GM23338 (cell line): Measurements from ENCODE around the gene MRPS27. TPM values are rescaled to one million over a fixed set of nuclear protein-coding genes. Genes with fewer than 3 reads are reported as not detected.

Source experiments
- ATAC-seq: fragments of 200-7000 bp; cut with Tn5 transposase; 3 replicates; pipeline ENCODE4 v1.9.1; 2020
- DNase-seq: peaks from one replicate; pipeline ENCODE4 v3.0.0-alpha.2; 2015; ENCODE audit warnings: low spot score
- H2AFZ ChIP-seq: fragments of 200-600 bp; sonication (generic); 2 replicates; pipeline ENCODE4 v1.8.0; 2016; ENCODE audit warnings: antibody characterized with exemption, mild to moderate bottlenecking, moderate library complexity
- H3F3A ChIP-seq: fragments of 200-600 bp; sonication (generic); replicated peaks from 2 replicates; pipeline ENCODE4 v1.8.0; 2017; ENCODE audit warnings: antibody characterized with exemption, mixed run types, low read depth
- H3K27ac ChIP-seq: fragments of 200-600 bp; sonication (generic); 2 replicates; pipeline ENCODE4 v1.6.1; 2016; ENCODE audit warnings: low read depth
- H3K27me3 ChIP-seq: fragments of 200-600 bp; sonication (generic); 2 replicates; pipeline ENCODE4 v1.8.0; 2016; ENCODE audit warnings: mild to moderate bottlenecking, mixed run types, moderate library complexity; ENCODE audit not compliant: insufficient read depth
- H3K36me3 ChIP-seq: fragments of 200-600 bp; sonication (generic); 2 replicates; pipeline ENCODE4 v1.8.0; 2016; ENCODE audit warnings: mild to moderate bottlenecking; ENCODE audit not compliant: insufficient read depth
- H3K4me1 ChIP-seq: fragments of 200-600 bp; sonication (generic); 2 replicates; pipeline ENCODE4 v1.8.0; 2016; ENCODE audit warnings: mild to moderate bottlenecking, moderate library complexity; ENCODE audit not compliant: insufficient read depth
- H3K4me2 ChIP-seq: fragments of 200-600 bp; sonication (generic); 2 replicates; pipeline ENCODE4 v1.7.1; 2017; ENCODE audit warnings: mixed run types
- H3K4me3 ChIP-seq: fragments of 200-600 bp; sonication (generic); 2 replicates; pipeline ENCODE4 v1.6.1; 2016; ENCODE audit warnings: mixed run types
- H3K79me2 ChIP-seq: fragments of 200-600 bp; sonication (generic); replicated peaks from 2 replicates; pipeline ENCODE4 v1.8.0; 2017; ENCODE audit warnings: mild to moderate bottlenecking; ENCODE audit not compliant: insufficient read depth
- H3K9me2 ChIP-seq: fragments of 200-600 bp; sonication (generic); 2 replicates; pipeline ENCODE4 v1.8.0; 2017; ENCODE audit not compliant: insufficient read depth
- H4K20me1 ChIP-seq: fragments of 200-600 bp; sonication (generic); replicated peaks from 2 replicates; pipeline ENCODE4 v1.8.0; 2017; ENCODE audit warnings: mild to moderate bottlenecking; ENCODE audit not compliant: insufficient read depth
- H3K27ac Mint-ChIP-seq: 2 replicates; pipeline ENCODE4 v1.8.0; 2020; ENCODE audit warnings: inconsistent platforms, mild to moderate bottlenecking, moderate library complexity, mixed read lengths
- H3K27me3 Mint-ChIP-seq: 3 replicates; pipeline ENCODE4 v1.8.0; 2022; ENCODE audit warnings: low read depth, mild to moderate bottlenecking, moderate library complexity, mixed read lengths, inconsistent platforms; ENCODE audit not compliant: insufficient read depth, poor library complexity
- H3K36me3 Mint-ChIP-seq: 3 replicates; pipeline ENCODE4 v1.8.0; 2021; ENCODE audit warnings: low read depth, mild to moderate bottlenecking, inconsistent platforms, moderate library complexity, mixed read lengths
- H3K4me1 Mint-ChIP-seq: 3 replicates; pipeline ENCODE4 v1.8.0; 2020; ENCODE audit warnings: mild to moderate bottlenecking, inconsistent platforms, mixed read lengths
- H3K4me3 Mint-ChIP-seq: 3 replicates; pipeline ENCODE4 v1.8.0; 2021; ENCODE audit warnings: moderate library complexity, mild to moderate bottlenecking, inconsistent platforms, mixed read lengths
- H3K9me3 Mint-ChIP-seq: 3 replicates; pipeline ENCODE4 v1.8.0; 2020; ENCODE audit warnings: moderate library complexity, mild to moderate bottlenecking, inconsistent platforms, mixed read lengths
- CTCF ChIP-seq, 2 experiments: fragments of 200-600 bp in 1 of 2; sonication (generic) in 1 of 2; conservative IDR thresholded peaks; 2 replicates each; pipeline versions ENCODE4 v1.5.1 to v1.6.1; 2016 to 2017; ENCODE audit warnings: antibody characterized with exemption in 2 of 2, low read depth in 2 of 2, mild to moderate bottlenecking in 2 of 2, moderate library complexity in 1 of 2
- ETS1 ChIP-seq: IDR thresholded peaks from 2 replicates; pipeline ENCODE4 v1.6.1; 2016; ENCODE audit warnings: antibody characterized with exemption
- EZH2 ChIP-seq: fragments of 200-600 bp; sonication (generic); IDR thresholded peaks from one replicate; pipeline ENCODE4 v1.8.0; 2017; ENCODE audit warnings: antibody characterized with exemption, mild to moderate bottlenecking, low read depth; ENCODE audit not compliant: unreplicated experiment
- JUNB ChIP-seq: IDR thresholded peaks from one replicate; pipeline ENCODE4 v1.6.1; 2016; ENCODE audit warnings: antibody characterized with exemption; ENCODE audit not compliant: unreplicated experiment
- NANOG ChIP-seq: IDR thresholded peaks from 2 replicates; pipeline ENCODE4 v1.6.1; 2016; ENCODE audit warnings: antibody characterized with exemption, borderline replicate concordance
- POLR2AphosphoS5 ChIP-seq: IDR thresholded peaks from 2 replicates; pipeline ENCODE4 v1.6.1; 2016; ENCODE audit warnings: antibody characterized with exemption, low read depth
- STAT1 ChIP-seq: IDR thresholded peaks from one replicate; pipeline ENCODE4 v1.6.1; 2016; ENCODE audit warnings: antibody characterized with exemption; ENCODE audit not compliant: unreplicated experiment
- ZNF462 ChIP-seq: fragments of 250-450 bp; sonication (Bioruptor Pico); IDR thresholded peaks from 2 replicates; pipeline ENCODE4 v1.5.0; 2020; ENCODE audit warnings: mild to moderate bottlenecking, moderate library complexity
- polyA plus RNA-seq: library from polyadenylated mRNA; unstranded; fragments of >200 nt; fragmentation: Nextera tagmentation; extraction: Ambion mirVana; gene quantifications from 2 replicates; pipeline ENCODE4 v1.2.1, GENCODE V29; 2016
- total RNA-seq: library from RNA; depleted of rRNA; stranded (reverse); fragments of >200 nt; shearing (Covaris generic); gene quantifications from 2 replicates; pipeline ENCODE4 v1.2.3, GENCODE V29; 2014

Gene MRPS27
- total and polyA plus RNA-seq, 2 experiments from 2014 or later, result 53.2 to 141 TPM

GRCh38 chr5:72188166-72188565 lies 131.9 kb downstream of the MRPS27 start (continued):
- TF ChIP-seq CTCF (conservative IDR thresholded peaks at IDR 0.05; ENCODE audit: low read depth in 2 of 2), result no peak
- no peak for TF ChIP-seq JUNB
- no peak for TF ChIP-seq POLR2AphosphoS5
- no peak for TF ChIP-seq NANOG

- DNase-seq (no peak), ATAC-seq (no peak)
- Histone ChIP-seq H3K27ac (no peak overlapping the region), H3K4me3 (no peak overlapping the region), H3K36me3 (peaks cover 18% of the 10 kb centered on the region), H3K27me3 (no peaks in the 10 kb centered on the region), H3K4me1 (peaks cover 16% of the 10 kb centered on the region), H3K79me2 (no peaks in the 10 kb centered on the region; the same call in none of the 2 replicates), H2AFZ (no peak overlapping the region), H3K4me2 (no peak overlapping the region), H3K9me2 (no peaks in the 10 kb centered on the region), H3F3A (0 out of 2 replicates have a peak, but pooled peaks cover 2% of the 10 kb centered on the region), H4K20me1 (peaks cover 4% of the 10 kb centered on the region; the same call in 1 of the 2 replicates)
- H3K27me3 Mint-ChIP-seq, result peaks cover 20% of the 10 kb centered on the region
- no peaks in the 10 kb centered on the region for H3K9me3 Mint-ChIP-seq
- peak overlapping the region; percentile 12; the same call in 1 of the 2 replicates for H3K27ac Mint-ChIP-seq
- peaks cover 20% of the 10 kb centered on the region for H3K4me1 Mint-ChIP-seq
- H3K36me3 Mint-ChIP-seq, result peaks cover 52% of the 10 kb centered on the region
- TF ChIP-seq ETS1 (no peak), STAT1 (no peak), ZNF462 (CRISPR knock-in tag) (no peak), CTCF (conservative IDR thresholded peaks at IDR 0.05; ENCODE audit: low read depth in 2 of 2) (no peak), NANOG (no peak), EZH2 (no peak), JUNB (no peak)
- no peak overlapping the region for H3K4me3 Mint-ChIP-seq
Observed at GRCh38 chr5:72187388-72188075, 132.5 kb downstream of the MRPS27 start.
